Femur (tissue), 1 donor: ENCODE results near the gene CCNI2.
A peak's percentile ranks its signal among the peaks of the same experiment; 100 is the strongest.

Experiments
- DNase-seq: peaks from one replicate; pipeline ENCODE4 v3.0.0-alpha.2; 2017

Gene CCNI2, protein sequence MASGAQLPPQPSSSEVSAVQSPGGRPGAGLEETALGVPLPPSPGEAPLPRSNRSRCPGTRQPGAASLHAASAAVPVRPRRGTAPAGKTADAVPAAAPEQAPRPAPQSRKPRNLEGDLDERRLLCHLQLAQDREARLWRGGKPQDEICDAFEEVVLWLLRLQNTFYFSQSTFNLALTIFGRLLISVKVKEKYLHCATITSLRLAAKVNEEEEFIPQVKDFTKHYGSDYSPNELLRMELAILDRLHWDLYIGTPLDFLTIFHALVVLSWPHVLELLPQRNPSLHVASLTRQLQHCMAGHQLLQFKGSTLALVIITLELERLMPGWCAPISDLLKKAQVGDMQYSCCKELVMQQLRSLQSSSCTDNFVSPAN

DNA sequence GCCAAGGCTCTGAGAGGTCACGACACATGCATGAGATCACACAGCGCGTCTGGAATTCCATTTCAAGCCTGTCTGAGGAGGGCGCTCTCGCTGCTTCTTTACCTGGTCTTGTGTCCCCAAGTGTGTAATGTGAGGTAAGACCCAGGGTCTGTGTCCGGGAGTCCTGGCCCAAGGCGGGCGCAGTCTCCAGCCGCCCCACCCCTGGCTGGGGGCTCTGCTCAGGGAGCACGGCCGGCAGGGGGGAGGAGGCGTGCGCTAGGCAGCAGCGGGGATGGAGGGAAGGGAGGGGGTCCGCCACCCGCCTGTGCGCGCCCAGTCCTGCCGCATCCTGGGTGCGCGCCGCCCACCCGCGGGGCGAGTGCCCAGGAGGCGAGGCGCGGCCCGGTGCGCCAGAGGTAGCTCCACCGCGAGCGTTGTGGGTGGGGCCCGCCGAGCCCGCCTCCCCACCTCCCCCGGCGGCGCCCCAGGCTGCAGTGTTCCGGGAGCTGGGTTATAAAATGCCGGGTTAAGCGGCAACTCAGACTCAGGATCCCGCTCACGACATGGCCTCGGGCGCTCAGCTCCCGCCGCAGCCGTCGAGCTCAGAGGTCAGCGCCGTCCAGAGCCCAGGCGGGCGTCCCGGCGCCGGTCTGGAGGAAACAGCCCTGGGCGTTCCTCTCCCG lies at the start of gene CCNI2:
Gene CCNI2 (plus strand): TSS at position 473 of the 662 bp plus-strand sequence. CDS start 70 bp downstream, at position 543.
- no peak for DNase-seq

DNA sequence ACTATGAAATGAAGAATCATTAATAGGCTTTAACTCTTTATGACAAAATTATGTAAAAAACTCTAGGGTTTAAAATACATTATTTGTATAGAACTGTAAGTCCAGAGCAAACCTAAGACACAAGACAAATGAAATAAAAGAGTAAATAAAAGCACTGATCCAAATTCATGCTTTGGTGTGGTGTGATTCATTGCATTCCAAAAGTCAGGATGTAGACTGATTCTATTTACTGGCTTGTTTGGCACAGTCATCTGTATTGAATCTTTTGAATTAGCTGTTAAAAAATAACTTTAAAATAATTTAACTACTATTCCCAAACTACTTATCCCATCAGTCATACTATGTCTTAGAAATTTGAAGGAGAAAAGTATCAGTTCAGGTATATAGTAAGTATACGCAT lies 42.4 kb upstream of the CCNI2 start:
- no peak for DNase-seq

DNA sequence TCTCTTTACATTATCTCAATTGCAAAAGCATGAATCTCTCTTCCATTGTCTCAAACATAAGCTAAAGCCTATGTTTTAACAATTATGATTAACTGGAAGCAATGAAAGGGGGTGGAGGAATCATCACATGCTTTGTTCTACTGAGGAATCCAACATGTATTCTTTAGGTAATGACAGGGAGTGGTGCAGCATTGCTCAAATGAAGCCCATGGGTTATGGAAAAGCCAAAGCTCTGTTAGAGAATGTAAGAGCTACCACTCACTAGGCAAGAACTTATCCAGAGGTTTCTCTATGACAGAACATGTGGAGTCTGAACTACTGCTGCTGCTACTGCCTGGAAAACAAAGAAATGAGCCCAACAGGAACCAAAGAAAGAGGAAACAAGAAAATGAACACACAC lies 38.6 kb upstream of the CCNI2 start:
- no peak for DNase-seq

- no peak for DNase-seq
Observed at GRCh38 chr5:132714456-132715307, 32.5 kb upstream of the CCNI2 start.

DNA sequence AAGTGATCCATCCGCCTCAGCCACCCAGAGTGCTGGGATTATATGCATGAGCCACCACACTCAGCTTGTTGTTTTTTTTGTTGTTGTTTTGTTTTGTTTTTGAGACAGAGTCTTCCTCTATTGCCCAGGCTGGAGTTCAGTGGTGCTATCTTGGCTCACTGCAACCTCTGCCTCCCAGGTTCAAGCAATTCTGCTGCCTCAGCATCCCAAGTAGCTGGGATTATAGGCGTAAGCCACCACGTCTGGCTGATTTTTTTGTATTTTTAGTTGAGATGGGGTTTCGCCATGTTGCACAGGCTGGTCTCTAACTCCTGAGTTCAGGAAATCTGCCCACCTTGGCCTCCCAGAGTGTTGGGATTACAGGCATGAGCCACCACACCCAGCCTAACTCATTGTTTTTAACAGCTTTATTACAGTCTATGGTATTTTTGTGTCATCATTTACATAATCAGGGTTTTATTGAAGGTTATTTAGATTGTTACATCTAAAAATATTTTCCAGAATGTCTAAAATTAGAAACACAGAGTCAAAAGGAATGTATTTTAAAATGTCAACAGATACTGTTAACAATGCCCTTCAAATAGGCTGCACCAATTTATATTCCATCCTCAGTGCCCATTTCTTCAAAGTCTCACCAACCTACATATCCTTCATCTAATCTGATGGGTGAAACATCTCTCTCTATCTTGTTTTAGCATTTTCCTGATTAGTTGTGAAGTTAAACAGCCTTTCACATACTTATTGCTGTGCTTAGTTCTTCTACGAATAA lies 28.5 kb upstream of the CCNI2 start:
- no peak for DNase-seq

- no peak for DNase-seq
Observed at GRCh38 chr5:132725745-132726144, 21.5 kb upstream of the CCNI2 start.

DNA sequence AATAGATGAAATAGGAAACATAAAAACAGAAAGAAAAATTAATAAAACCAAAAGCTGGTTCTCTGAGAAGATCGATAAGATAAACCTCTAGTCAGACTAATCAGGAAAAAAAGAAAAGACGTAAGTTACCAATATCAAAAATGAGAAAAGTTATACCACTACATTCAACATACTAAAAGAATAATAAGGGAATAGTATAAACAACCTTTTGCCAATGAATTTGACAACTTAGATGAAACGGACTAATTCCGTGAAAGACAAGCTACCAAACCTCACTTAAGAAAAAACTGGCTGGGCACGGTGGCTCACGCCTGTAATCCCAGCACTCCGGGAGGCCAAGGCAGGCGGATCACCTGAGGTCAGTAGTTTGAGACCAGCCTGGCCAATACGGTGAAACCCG lies 17.3 kb upstream of the CCNI2 start:
- DNase-seq = no peak

GRCh38 chr5:132733499-132734148 lies 13.6 kb upstream of the CCNI2 start:
- no peak for DNase-seq

DNA sequence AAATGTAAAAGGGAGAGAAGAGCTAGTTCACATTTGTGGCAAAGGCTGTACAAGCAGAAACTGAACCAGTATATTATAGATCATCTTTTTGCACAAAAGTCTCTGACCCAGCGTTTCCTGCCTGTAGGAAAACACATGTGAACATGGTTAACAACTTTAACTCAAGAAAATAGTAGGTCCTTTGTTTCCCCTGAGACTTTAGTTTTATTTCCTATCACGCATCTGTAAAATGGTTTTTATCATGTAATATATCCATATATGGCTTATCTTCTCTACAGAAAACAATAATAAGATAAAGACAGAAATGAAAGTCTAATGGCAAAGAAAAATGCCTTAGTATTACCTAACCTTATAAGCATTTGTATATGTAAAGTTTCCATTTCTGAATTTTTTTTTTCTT lies 12.5 kb upstream of the CCNI2 start:
- no peak for DNase-seq

GRCh38 chr5:132736853-132737833 lies 10.1 kb upstream of the CCNI2 start, which contains the start of gene KIF3A:
TSS of gene KIF3A (minus strand) at chr5:132737546. CDS start at chr5:132737419, 127 bp downstream.
- DNase-seq = peak; percentile 96

DNA sequence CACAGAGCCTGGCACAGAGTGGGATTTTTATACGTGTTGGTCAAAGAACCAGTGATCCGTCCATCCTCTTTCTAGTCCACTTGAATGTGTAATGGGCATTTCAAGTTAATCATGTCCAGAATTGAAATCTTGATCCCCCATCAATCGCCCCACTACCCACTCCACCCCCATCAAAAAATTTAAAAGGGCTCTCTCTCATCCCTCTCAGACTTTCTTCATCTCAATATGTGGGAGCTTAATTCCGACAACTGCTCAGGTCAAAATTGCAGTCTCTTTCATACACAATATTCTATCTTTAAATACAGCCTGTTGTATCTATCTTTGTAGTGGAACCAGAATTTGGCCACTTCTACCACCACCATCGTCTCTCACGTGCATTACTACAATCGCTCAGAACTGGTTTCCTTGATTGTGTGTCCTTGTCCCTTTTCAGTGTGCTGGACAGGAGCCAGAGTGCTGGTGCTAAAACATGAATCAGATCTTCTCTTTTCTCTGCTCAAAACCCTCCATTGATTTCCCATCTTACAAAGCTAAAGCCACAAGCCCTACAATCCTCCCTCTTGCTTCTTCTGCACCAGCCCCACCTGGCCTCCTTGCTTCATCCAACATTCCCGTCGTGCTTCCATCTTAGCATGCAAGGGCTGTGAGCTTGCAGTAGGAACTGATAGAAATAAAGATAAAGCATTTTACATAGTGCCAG lies 9.1 kb upstream of the CCNI2 start:
- no peak for DNase-seq

GRCh38 chr5:132739232-132739631 lies 8.0 kb upstream of the CCNI2 start:
- no peak for DNase-seq

- no peak for DNase-seq
Observed at GRCh38 chr5:132742158-132742557, 5.1 kb upstream of the CCNI2 start.

- no peak for DNase-seq
Observed at GRCh38 chr5:132742626-132743025, 4.6 kb upstream of the CCNI2 start.

- DNase-seq = no peak
Observed at GRCh38 chr5:132744659-132745058, 2.6 kb upstream of the CCNI2 start.

- DNase-seq = no peak
Observed at GRCh38 chr5:132746592-132746953, 653 bp upstream of the CCNI2 start.

GRCh38 chr5:132747616-132748440 lies 602 bp downstream of the CCNI2 start:
- DNase-seq = no peak

DNA sequence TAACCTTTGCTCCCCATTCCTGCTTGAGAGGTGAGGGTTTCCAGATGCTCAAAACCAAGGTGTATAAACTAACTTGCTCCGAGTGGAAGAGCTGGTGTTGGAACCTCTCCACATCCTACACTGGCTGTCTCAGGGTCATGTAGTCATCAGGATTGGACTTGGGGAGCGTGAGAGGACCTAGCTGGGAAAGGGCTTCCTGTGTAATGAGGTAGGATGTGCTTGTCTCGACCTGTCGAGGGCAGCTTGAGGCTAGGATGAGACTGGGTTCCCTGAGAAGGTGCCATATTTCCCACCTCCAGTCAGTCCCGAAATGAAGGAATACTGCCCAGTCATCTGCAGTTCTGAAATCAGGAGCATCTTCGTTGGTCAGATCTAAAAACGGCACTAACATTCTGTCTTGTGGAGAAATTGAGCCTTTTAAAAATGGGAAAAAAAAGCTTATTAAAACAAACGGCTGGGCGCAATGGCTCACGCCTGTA lies 1.3 kb downstream of the CCNI2 start:
- DNase-seq = no peak

DNA sequence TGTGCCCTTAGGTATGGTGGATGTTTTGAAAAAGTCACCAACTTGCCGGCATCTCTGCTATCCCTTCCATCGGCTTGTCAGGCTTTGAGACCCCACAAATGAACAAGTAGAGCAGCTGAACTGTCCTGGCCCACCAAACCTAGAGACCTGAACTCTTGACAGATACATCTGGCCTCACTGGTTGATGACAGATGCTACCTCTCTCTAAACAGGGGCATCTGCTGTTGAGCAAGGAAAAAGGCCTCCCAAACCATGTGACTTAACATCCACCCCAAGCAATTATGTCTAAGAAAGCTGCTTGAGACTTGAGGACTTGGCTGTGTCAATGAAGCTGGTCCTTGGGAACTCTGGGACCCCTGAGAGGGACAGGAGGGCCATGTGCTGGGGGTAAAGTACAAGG lies 2.3 kb downstream of the CCNI2 start:
- DNase-seq = no peak
